ENCODE measurements around the gene NKX2-8.

NKX2-8 gene

DNA sequence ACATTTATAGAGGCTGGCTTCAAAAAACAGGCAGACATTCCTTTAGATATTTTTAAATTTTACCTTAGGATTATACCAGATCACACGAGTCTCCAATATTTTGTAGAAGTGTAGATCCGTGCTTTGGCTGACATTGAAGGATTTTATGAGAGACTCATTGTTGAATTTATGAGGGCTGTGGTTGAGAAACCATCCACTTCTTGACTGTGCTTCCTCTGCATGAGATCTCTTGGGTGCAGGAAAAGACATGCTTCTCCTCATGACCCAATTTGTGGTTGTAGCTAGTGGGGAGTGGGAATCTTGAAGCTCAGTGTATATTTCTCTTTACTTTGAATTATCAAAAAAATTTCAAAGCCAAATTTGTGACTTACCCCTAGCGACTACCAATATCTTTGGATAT lies 36.7 kb upstream of the NKX2-8 start:
- DNase-seq (ENCODE audit: low read depth): no peak
- H3K4me3 ChIP-seq (ENCODE audit: low read depth, low read length): no peak overlapping the region
- TF ChIP-seq, protein P1, sequence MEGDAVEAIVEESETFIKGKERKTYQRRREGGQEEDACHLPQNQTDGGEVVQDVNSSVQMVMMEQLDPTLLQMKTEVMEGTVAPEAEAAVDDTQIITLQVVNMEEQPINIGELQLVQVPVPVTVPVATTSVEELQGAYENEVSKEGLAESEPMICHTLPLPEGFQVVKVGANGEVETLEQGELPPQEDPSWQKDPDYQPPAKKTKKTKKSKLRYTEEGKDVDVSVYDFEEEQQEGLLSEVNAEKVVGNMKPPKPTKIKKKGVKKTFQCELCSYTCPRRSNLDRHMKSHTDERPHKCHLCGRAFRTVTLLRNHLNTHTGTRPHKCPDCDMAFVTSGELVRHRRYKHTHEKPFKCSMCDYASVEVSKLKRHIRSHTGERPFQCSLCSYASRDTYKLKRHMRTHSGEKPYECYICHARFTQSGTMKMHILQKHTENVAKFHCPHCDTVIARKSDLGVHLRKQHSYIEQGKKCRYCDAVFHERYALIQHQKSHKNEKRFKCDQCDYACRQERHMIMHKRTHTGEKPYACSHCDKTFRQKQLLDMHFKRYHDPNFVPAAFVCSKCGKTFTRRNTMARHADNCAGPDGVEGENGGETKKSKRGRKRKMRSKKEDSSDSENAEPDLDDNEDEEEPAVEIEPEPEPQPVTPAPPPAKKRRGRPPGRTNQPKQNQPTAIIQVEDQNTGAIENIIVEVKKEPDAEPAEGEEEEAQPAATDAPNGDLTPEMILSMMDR (IDR thresholded peaks at IDR 0.05; ENCODE audit: insufficient read depth, low read depth, low read length, missing control alignments): no peak

GRCh38 chr14:36618641-36619040 lies 36.2 kb upstream of the NKX2-8 start:
- no peak for DNase-seq (ENCODE audit: low read depth)
- no peak overlapping the region for H3K4me3 ChIP-seq (ENCODE audit: low read depth, low read length)
- TF ChIP-seq, protein P1 (IDR thresholded peaks at IDR 0.05; ENCODE audit: insufficient read depth, low read depth, low read length, missing control alignments): no peak

- TF ChIP-seq, protein P1 (IDR thresholded peaks at IDR 0.05; ENCODE audit: insufficient read depth, low read depth, low read length, missing control alignments): no peak
- DNase-seq (ENCODE audit: low read depth): no peak
- H3K4me3 ChIP-seq (ENCODE audit: low read depth, low read length): no peak overlapping the region
These were observed 35.4 kb upstream of the NKX2-8 start for GRCh38 chr14:36617824-36618223.

GRCh38 chr14:36605506-36605857 lies 23.1 kb upstream of the NKX2-8 start:
- H3K4me3 ChIP-seq (ENCODE audit: low read depth, low read length): no peak overlapping the region
- no peak for DNase-seq (ENCODE audit: low read depth)
- TF ChIP-seq, protein P1 (IDR thresholded peaks at IDR 0.05; ENCODE audit: insufficient read depth, low read depth, low read length, missing control alignments): no peak

- no peak overlapping the region for H3K4me3 ChIP-seq (ENCODE audit: low read depth, low read length)
- TF ChIP-seq, protein P1 (IDR thresholded peaks at IDR 0.05; ENCODE audit: insufficient read depth, low read depth, low read length, missing control alignments): peak; percentile 76
- peak; percentile 73 for DNase-seq (ENCODE audit: low read depth)
These were observed 22.5 kb upstream of the NKX2-8 start for GRCh38 chr14:36604757-36605505.

DNA sequence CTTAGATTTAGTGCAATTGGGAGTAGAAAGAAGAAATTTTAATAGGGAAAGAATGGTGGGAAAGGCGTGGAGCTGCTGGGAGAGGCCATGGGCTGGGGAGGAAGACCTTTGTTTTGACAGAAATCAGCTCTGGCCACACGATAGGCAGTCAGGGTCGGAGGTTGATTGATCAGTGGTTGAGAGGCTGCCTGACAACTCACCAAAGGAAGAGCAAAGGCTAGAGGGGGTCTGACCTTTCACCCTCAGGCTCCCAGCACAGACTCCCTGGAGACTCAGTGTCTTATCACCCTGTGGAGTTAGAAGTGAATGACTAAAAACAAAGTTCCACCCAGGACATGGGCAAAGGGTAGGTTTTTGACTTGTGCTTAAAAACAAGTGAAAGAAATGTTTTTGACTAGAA lies 18.0 kb upstream of the NKX2-8 start:
- TF ChIP-seq, protein P1 (IDR thresholded peaks at IDR 0.05; ENCODE audit: insufficient read depth, low read depth, low read length, missing control alignments): no peak
- no peak overlapping the region for H3K4me3 ChIP-seq (ENCODE audit: low read depth, low read length)
- DNase-seq (ENCODE audit: low read depth): no peak

- TF ChIP-seq, protein P1 (IDR thresholded peaks at IDR 0.05; ENCODE audit: insufficient read depth, low read depth, low read length, missing control alignments): no peak
- H3K4me3 ChIP-seq (ENCODE audit: low read depth, low read length): no peak overlapping the region
- DNase-seq (ENCODE audit: low read depth): no peak
These were observed 9.1 kb upstream of the NKX2-8 start for GRCh38 chr14:36591482-36591881.

Data from GM12865 (cell line).